OCI-LY7 (cell line): Measurements from ENCODE around the gene FHL1. TPM values are rescaled to one million over a fixed set of nuclear protein-coding genes. Genes with fewer than 3 reads are reported as not detected.
A peak's percentile ranks its signal among the peaks of the same experiment; 100 is the strongest.

Source experiments
- BruUV-seq: library from RNA; stranded (reverse); fragments of 400-500 nt; replicated peaks from 2 replicates; lab custom pipeline; 2021; lab: Mats Ljungman, UMichigan
- CTCF ChIA-PET: fragments of 300-600 bp; sonication (Branson Sonifier 250); formaldehyde crosslinking; loops from one replicate; lab custom pipeline; 2022; ENCODE audit warnings: antibody characterized with exemption; ENCODE audit not compliant: unreplicated experiment; lab: Charles Lee
- POLR2A ChIA-PET: fragments of 300-600 bp; sonication (Branson Sonifier 250); formaldehyde crosslinking; loops from one replicate; lab custom pipeline; 2022; ENCODE audit warnings: antibody characterized with exemption; lab: Charles Lee
- DNase-seq: peaks from one replicate; pipeline ENCODE4 v3.0.0-alpha.2; 2015; ENCODE audit warnings: low spot score
- H2AFZ ChIP-seq: fragments of 200-600 bp; sonication (generic), shearing (Covaris generic); 2 replicates; pipeline ENCODE4 v1.6.1; 2014; ENCODE audit warnings: mild to moderate bottlenecking, antibody characterized with exemption, low read length, moderate library complexity
- H3K27ac ChIP-seq: fragments of 200-600 bp; sonication (generic); 2 replicates; pipeline ENCODE4 v1.5.1; 2014; ENCODE audit warnings: mixed run types, low read depth, mild to moderate bottlenecking, moderate library complexity, low read length, inconsistent platforms; ENCODE audit not compliant: poor library complexity, severe bottlenecking
- H3K36me3 ChIP-seq: fragments of 200-600 bp; sonication (generic); 2 replicates; pipeline ENCODE4 v1.6.1; 2014; ENCODE audit warnings: mild to moderate bottlenecking, antibody characterized with exemption, low read length, moderate library complexity, mixed read lengths; ENCODE audit not compliant: insufficient read depth
- H3K4me1 ChIP-seq: fragments of 200-600 bp; sonication (generic); 2 replicates; pipeline ENCODE4 v1.5.1; 2014; ENCODE audit warnings: mild to moderate bottlenecking, low read length; ENCODE audit not compliant: insufficient read depth, poor library complexity, severe bottlenecking
- H3K4me2 ChIP-seq: fragments of 200-600 bp; sonication (generic); 2 replicates; pipeline ENCODE4 v1.6.1; 2014; ENCODE audit warnings: mild to moderate bottlenecking, low read length
- H3K4me3 ChIP-seq: fragments of 200-600 bp; sonication (generic); 2 replicates; pipeline ENCODE4 v1.5.1; 2014; ENCODE audit warnings: mild to moderate bottlenecking, low read depth, low read length; ENCODE audit not compliant: poor library complexity, severe bottlenecking
- H3K79me2 ChIP-seq: fragments of 200-600 bp; sonication (generic); 2 replicates; pipeline ENCODE4 v1.6.1; 2016; ENCODE audit warnings: low read depth, mild to moderate bottlenecking, low read length, moderate library complexity, mixed read lengths; ENCODE audit not compliant: insufficient read depth
- H3K9me2 ChIP-seq: fragments of 200-600 bp; sonication (generic); 2 replicates; pipeline ENCODE4 v1.6.1; 2016; ENCODE audit warnings: mild to moderate bottlenecking, low read length, mixed read lengths; ENCODE audit not compliant: insufficient read depth
- H3K9me3 ChIP-seq: fragments of 200-600 bp; sonication (generic); 2 replicates; pipeline ENCODE4 v1.6.1; 2014; ENCODE audit warnings: mild to moderate bottlenecking, mixed run types, low read length, mixed read lengths
- H4K20me1 ChIP-seq: fragments of 200-600 bp; sonication (generic); 2 replicates; pipeline ENCODE4 v1.6.1; 2014; ENCODE audit warnings: mild to moderate bottlenecking, antibody characterized with exemption, low read length, moderate library complexity, mixed read lengths; ENCODE audit not compliant: insufficient read depth
- CTCF ChIP-seq: fragments of 200-600 bp; sonication (generic); conservative IDR thresholded peaks from 2 replicates; pipeline ENCODE4 v1.5.1; 2014; ENCODE audit warnings: mild to moderate bottlenecking, antibody characterized with exemption, low read length, moderate library complexity, mixed read lengths
- EZH2phosphoT487 ChIP-seq: fragments of 200-600 bp; sonication (generic); IDR thresholded peaks from 2 replicates; pipeline ENCODE4 v1.6.1; 2018; ENCODE audit warnings: low read depth, borderline replicate concordance, mild to moderate bottlenecking, mixed run types, antibody characterized with exemption, low read length, moderate library complexity, mixed read lengths
- intact Hi-C: fragments of 100-400 bp; cut with micrococcal nuclease; formaldehyde crosslinking; loops from one replicate; pipeline ENCODE4 v1.10.0; 2022; ENCODE audit not compliant: unreplicated experiment
- total RNA-seq, 2 experiments: library from RNA; depleted of rRNA in 1 of 2; stranded (reverse); fragments of >200 nt in 1 of 2; shearing (Covaris generic) in 1 of 2; gene quantifications; 2 replicates each; pipeline ENCODE4 v1.2.3, GENCODE V29; 2014 to 2022

Gene FHL1
- total RNA-seq, 2 experiments from 2014 or later, result 1.4 TPM; not detected in 1

- BruUV-seq, result no TSS peak
- intact Hi-C loops, result no loop called here
- no peak overlapping the region for H3K27ac ChIP-seq
- no peaks in the 10 kb centered on the region for H3K9me2 ChIP-seq
- no peaks in the 10 kb centered on the region for H3K4me1 ChIP-seq
- no peaks in the 10 kb centered on the region for H3K9me3 ChIP-seq
- H4K20me1 ChIP-seq, result no peaks in the 10 kb centered on the region
- no peak overlapping the region for H2AFZ ChIP-seq
- DNase-seq, result no peak
- ChIA-PET CTCF (no interaction called here), POLR2A (no interaction called here)
- TF ChIP-seq CTCF, result no peak
- TF ChIP-seq EZH2phosphoT487, result no peak
- no peaks in the 10 kb centered on the region for H3K79me2 ChIP-seq
- no peak overlapping the region for H3K4me3 ChIP-seq
- no peaks in the 10 kb centered on the region for H3K36me3 ChIP-seq
- no peak overlapping the region for H3K4me2 ChIP-seq
These were observed 4.7 kb upstream of the FHL1 start for GRCh38 chrX:136142592-136142991.

GRCh38 chrX:136143711-136144110, 3.6 kb upstream of the FHL1 start:
- ChIA-PET POLR2A (no interaction called here), CTCF (no interaction called here)
- H3K27ac ChIP-seq, result no peak overlapping the region
- TF ChIP-seq CTCF (no peak), EZH2phosphoT487 (no peak)
- no peaks in the 10 kb centered on the region for H4K20me1 ChIP-seq
- no peaks in the 10 kb centered on the region for H3K9me3 ChIP-seq
- intact Hi-C loops, result no loop called here
- H3K9me2 ChIP-seq, result no peaks in the 10 kb centered on the region
- no peak overlapping the region; the same call in 1 of the 2 replicates for H2AFZ ChIP-seq
- no peak overlapping the region for H3K4me3 ChIP-seq
- H3K36me3 ChIP-seq, result no peaks in the 10 kb centered on the region
- no peaks in the 10 kb centered on the region for H3K79me2 ChIP-seq
- no TSS peak for BruUV-seq
- H3K4me1 ChIP-seq, result no peaks in the 10 kb centered on the region
- H3K4me2 ChIP-seq, result no peak overlapping the region
- no peak for DNase-seq

- no peak for TF ChIP-seq CTCF
- TF ChIP-seq EZH2phosphoT487, result no peak
- POLR2A ChIA-PET, result no interaction called here
- no TSS peak for BruUV-seq
These were observed 569 bp upstream of the FHL1 start for GRCh38 chrX:136146614-136147314.

More at GRCh38 chrX:136146614-136147314, 569 bp upstream of the FHL1 start:
- H3K36me3 ChIP-seq, result no peaks in the 10 kb centered on the region
- H3K4me3 ChIP-seq, result peak overlapping the region; percentile 49
- no peaks in the 10 kb centered on the region for H3K9me3 ChIP-seq
- H3K27ac ChIP-seq, result no peak overlapping the region
- no peak overlapping the region for H2AFZ ChIP-seq
- no peaks in the 10 kb centered on the region for H3K4me1 ChIP-seq
- no peaks in the 10 kb centered on the region for H3K79me2 ChIP-seq
- no peak for DNase-seq
- CTCF ChIA-PET, result no interaction called here
- intact Hi-C loops, result no loop called here
- H4K20me1 ChIP-seq, result no peaks in the 10 kb centered on the region
- peak overlapping the region; percentile 44 for H3K4me2 ChIP-seq
- no peaks in the 10 kb centered on the region for H3K9me2 ChIP-seq
